Uterus (tissue), 2 donors: ENCODE results near the gene SPP2.

Source experiments
- CTCF ChIP-seq, 4 experiments: fragments of 200-600 bp in 2 of 4; fragments of 450-650 bp in 2 of 4; sonication (generic) in 2 of 4; IDR thresholded peaks; one replicate each; pipeline ENCODE4 v1.5.1; 2016 to 2019; ENCODE audit warnings: antibody characterized with exemption in 4 of 4, mild to moderate bottlenecking in 2 of 4, moderate library complexity in 1 of 4
- POLR2A ChIP-seq, 2 donors: fragments of 450-650 bp; IDR thresholded peaks; one replicate each; pipeline ENCODE4 v1.6.1; 2016; ENCODE audit warnings: antibody characterized with exemption in 2 of 2, mild to moderate bottlenecking in 1 of 2, moderate library complexity in 1 of 2

DNA sequence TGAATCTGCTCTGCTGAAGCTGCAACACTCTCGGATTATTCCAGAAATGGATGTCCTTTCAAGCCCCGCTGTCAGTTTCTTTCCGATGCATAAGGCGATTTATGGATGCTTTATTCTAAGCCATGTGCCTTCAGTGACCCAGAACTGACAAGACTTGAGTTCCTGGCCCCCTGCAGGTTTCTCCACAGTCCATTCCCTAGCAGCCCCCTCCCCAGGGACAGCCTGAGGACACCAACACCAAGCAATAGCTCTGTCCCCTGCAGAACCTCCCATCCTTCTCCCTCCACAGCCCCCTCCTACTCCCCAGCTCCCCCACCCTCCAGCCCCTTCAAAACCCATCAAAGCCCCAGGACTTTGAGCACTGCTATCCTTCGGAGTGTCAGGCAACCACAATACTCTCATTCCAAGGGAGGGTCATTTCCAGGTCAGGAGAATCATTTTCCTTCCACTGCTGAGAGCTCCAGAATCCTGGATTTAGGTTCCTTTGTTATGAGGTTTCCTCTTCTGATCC lies 24.6 kb upstream of the SPP2 start:
- TF ChIP-seq CTCF (IDR thresholded peaks at IDR 0.05), result no peak
- no peak for TF ChIP-seq POLR2A (IDR thresholded peaks at IDR 0.05)
